PC-9 (cell line): Measurements from ENCODE around the gene MOK. TPM values are rescaled to one million over a fixed set of nuclear protein-coding genes. Genes with fewer than 3 reads are reported as not detected.

Experiments used
- BruUV-seq: library from RNA; stranded (reverse); fragments of 400-500 nt; replicated peaks from 2 replicates; lab custom pipeline; 2021; lab: Mats Ljungman, UMichigan
- CTCF ChIA-PET: fragments of 300-600 bp; sonication (Branson Sonifier 250); formaldehyde crosslinking; loops from one replicate; lab custom pipeline; 2022; ENCODE audit warnings: antibody characterized with exemption; lab: Charles Lee
- POLR2A ChIA-PET: fragments of 300-600 bp; sonication (Branson Sonifier 250); formaldehyde crosslinking; loops from one replicate; lab custom pipeline; 2022; ENCODE audit warnings: antibody characterized with exemption; ENCODE audit not compliant: unreplicated experiment; lab: Charles Lee
- DNase-seq, 2 experiments: peaks; one replicate each; pipeline versions ENCODE4 v3.0.0 to v3.0.0-alpha.2; 2015 to 2022; ENCODE audit warnings: mixed read lengths in 1 of 2
- H2AFZ ChIP-seq: fragments of 200-600 bp; sonication (generic); 2 replicates; pipeline ENCODE4 v1.8.1; 2017; ENCODE audit warnings: antibody characterized with exemption
- H3F3A ChIP-seq: fragments of 200-600 bp; sonication (generic); 2 replicates; pipeline ENCODE4 v1.8.1; 2017; ENCODE audit warnings: antibody characterized with exemption, mild to moderate bottlenecking, low read depth; ENCODE audit not compliant: insufficient read depth
- H3K27ac ChIP-seq: fragments of 200-600 bp; sonication (generic); 2 replicates; pipeline ENCODE4 v1.6.1; 2016; ENCODE audit warnings: mixed run types
- H3K27me3 ChIP-seq: fragments of 200-600 bp; sonication (generic); 2 replicates; pipeline ENCODE4 v1.6.1; 2016; ENCODE audit warnings: low read depth, mixed run types; ENCODE audit not compliant: insufficient read depth
- H3K36me3 ChIP-seq: fragments of 200-600 bp; sonication (generic); 2 replicates; pipeline ENCODE4 v1.6.1; 2016; ENCODE audit warnings: low read depth, mixed run types
- H3K4me1 ChIP-seq: fragments of 200-600 bp; sonication (generic); replicated peaks from 2 replicates; pipeline ENCODE4 v1.6.1; 2016; ENCODE audit warnings: mixed run types; ENCODE audit not compliant: insufficient read depth
- H3K4me2 ChIP-seq: fragments of 200-600 bp; sonication (generic); 2 replicates; pipeline ENCODE4 v1.6.1; 2017; ENCODE audit warnings: mixed run types
- H3K4me3 ChIP-seq: fragments of 200-600 bp; sonication (generic); 2 replicates; pipeline ENCODE4 v1.6.1; 2016; ENCODE audit warnings: mixed run types
- H3K79me2 ChIP-seq: fragments of 200-600 bp; sonication (generic); 2 replicates; pipeline ENCODE4 v1.6.1; 2017; ENCODE audit warnings: low read depth, mixed run types
- H3K9me2 ChIP-seq: fragments of 200-600 bp; sonication (generic); 2 replicates; pipeline ENCODE4 v1.8.1; 2017; ENCODE audit warnings: mild to moderate bottlenecking; ENCODE audit not compliant: insufficient read depth
- H3K9me3 ChIP-seq: fragments of 200-600 bp; sonication (generic); 2 replicates; pipeline ENCODE4 v1.8.1; 2016; ENCODE audit warnings: low read depth; ENCODE audit not compliant: insufficient read depth
- H4K20me1 ChIP-seq: fragments of 200-600 bp; sonication (generic); 2 replicates; pipeline ENCODE4 v1.8.1; 2017; ENCODE audit not compliant: insufficient read depth
- EZH2 ChIP-seq: fragments of 200-600 bp; sonication (generic); IDR thresholded peaks from 2 replicates; pipeline ENCODE4 v1.8.0; 2017; ENCODE audit warnings: antibody characterized with exemption, low read depth
- intact Hi-C: fragments of 100-400 bp; cut with micrococcal nuclease; formaldehyde crosslinking; loops from one replicate; pipeline ENCODE4 v1.10.0; 2022; ENCODE audit not compliant: unreplicated experiment
- total RNA-seq: library from RNA; stranded (reverse); gene quantifications from 2 replicates; pipeline ENCODE4 v1.2.3, GENCODE V29; 2021
- TF ChIP-seq, protein P1 (sequence below): fragments of 200-600 bp; sonication (generic); conservative IDR thresholded peaks from 2 replicates; pipeline ENCODE4 v1.6.1; 2017; ENCODE audit warnings: mixed run types, antibody characterized with exemption, mild to moderate bottlenecking, moderate library complexity

Gene MOK
- total RNA-seq, 1 experiment from 2014 or later, result 74.3 TPM

DNA sequence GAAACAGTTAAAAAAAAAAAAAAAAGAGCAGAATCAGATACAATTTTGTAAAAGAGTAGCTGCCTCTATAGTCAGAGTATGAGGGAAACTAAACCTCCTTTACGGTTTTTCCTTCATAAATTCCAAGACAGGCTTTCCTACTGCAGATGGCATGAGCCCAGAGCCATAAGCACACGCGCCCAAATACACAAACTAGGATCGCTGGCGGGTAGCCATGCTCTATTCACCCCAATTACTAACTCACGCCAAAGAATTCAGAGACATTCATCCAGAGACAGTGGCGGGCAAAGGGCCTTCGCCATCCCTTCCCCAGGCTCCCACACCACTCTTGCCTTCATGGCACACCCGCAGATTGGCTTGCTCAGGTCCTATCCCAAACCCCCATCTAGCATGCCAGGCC is 48.2 kb downstream of the MOK start:
- Histone ChIP-seq H3K4me1 (no peaks in the 10 kb centered on the region; the same call in 1 of the 2 replicates), H4K20me1 (no peaks in the 10 kb centered on the region), H3K4me2 (no peak overlapping the region), H3K27me3 (no peaks in the 10 kb centered on the region), H3K36me3 (no peaks in the 10 kb centered on the region), H3K9me2 (no peaks in the 10 kb centered on the region), H3K4me3 (no peak overlapping the region), H3F3A (peaks cover 3% of the 10 kb centered on the region; the same call in 1 of the 2 replicates), H3K79me2 (no peaks in the 10 kb centered on the region), H2AFZ (no peak overlapping the region), H3K27ac (no peak overlapping the region), H3K9me3 (no peaks in the 10 kb centered on the region)
- BruUV-seq, result no TSS peak
- intact Hi-C loops, result no loop called here
- ChIA-PET CTCF (no interaction called here), POLR2A (interaction anchor here (0.7 kb wide), 1 partner anchor 58 kb away, joined by 9 read pairs; no protein-coding TSS in a partner anchor)
- DNase-seq, result no peak
- TF ChIP-seq, protein P1, sequence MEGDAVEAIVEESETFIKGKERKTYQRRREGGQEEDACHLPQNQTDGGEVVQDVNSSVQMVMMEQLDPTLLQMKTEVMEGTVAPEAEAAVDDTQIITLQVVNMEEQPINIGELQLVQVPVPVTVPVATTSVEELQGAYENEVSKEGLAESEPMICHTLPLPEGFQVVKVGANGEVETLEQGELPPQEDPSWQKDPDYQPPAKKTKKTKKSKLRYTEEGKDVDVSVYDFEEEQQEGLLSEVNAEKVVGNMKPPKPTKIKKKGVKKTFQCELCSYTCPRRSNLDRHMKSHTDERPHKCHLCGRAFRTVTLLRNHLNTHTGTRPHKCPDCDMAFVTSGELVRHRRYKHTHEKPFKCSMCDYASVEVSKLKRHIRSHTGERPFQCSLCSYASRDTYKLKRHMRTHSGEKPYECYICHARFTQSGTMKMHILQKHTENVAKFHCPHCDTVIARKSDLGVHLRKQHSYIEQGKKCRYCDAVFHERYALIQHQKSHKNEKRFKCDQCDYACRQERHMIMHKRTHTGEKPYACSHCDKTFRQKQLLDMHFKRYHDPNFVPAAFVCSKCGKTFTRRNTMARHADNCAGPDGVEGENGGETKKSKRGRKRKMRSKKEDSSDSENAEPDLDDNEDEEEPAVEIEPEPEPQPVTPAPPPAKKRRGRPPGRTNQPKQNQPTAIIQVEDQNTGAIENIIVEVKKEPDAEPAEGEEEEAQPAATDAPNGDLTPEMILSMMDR, result no peak
- no peak for TF ChIP-seq EZH2

DNA sequence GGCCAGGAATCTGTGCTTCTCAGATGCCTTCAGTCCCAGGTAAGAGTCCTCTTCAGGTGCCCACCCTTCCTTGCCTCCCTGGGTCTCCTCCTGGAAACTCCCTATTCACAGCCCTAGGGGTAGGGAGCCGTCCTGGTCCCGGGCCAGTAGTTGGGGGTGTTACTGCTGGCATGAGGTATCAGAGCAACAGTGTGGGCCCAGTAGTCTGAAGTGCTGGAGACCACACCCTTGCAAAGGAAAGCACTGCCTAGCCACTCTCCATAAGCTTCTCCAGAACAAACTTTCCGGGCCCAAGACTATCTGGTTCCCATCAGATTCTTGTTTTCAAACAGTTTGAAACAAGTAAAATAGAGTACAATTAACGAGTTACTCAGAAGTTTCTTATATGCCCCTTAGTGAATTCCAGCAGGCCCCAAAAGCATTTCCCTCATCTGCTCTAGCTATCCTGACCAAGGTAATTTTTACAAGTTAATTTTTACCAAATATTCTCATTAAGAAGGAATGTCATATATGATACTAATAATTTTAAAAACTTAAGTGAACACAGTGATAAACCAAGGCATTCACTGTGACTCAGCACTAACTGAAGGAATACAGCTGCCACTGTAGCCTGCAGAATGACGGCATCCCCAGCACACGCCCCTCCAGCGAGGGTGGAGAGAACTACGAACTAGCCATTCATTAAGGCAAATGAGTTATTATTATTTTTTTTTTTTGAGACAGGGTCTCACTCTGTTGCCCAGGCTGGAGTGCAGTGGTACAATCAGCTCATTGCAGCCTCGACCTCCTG is 49.4 kb downstream of the MOK start:
- TF ChIP-seq EZH2, result no peak
- TF ChIP-seq, protein P1, result no peak
- Histone ChIP-seq H2AFZ (no peak overlapping the region), H3F3A (no peaks in the 10 kb centered on the region), H3K27ac (peak overlapping the region; percentile 27), H3K36me3 (no peaks in the 10 kb centered on the region), H3K9me2 (no peaks in the 10 kb centered on the region), H3K4me3 (no peak overlapping the region), H3K79me2 (no peaks in the 10 kb centered on the region), H3K4me2 (no peak overlapping the region), H3K9me3 (no peaks in the 10 kb centered on the region), H4K20me1 (no peaks in the 10 kb centered on the region), H3K27me3 (no peaks in the 10 kb centered on the region), H3K4me1 (no peaks in the 10 kb centered on the region; the same call in 1 of the 2 replicates)
- POLR2A ChIA-PET, result interaction anchor here (0.6 kb wide), 2 partner anchors 23 to 247 kb away, joined by 3 to 5 read pairs; no protein-coding TSS in a partner anchor
- TSS peak; percentile 97 for BruUV-seq
- peak in 1 of 2 experiments; percentile 50 for DNase-seq
- intact Hi-C loops, result no loop called here
- CTCF ChIA-PET, result no interaction called here

DNA sequence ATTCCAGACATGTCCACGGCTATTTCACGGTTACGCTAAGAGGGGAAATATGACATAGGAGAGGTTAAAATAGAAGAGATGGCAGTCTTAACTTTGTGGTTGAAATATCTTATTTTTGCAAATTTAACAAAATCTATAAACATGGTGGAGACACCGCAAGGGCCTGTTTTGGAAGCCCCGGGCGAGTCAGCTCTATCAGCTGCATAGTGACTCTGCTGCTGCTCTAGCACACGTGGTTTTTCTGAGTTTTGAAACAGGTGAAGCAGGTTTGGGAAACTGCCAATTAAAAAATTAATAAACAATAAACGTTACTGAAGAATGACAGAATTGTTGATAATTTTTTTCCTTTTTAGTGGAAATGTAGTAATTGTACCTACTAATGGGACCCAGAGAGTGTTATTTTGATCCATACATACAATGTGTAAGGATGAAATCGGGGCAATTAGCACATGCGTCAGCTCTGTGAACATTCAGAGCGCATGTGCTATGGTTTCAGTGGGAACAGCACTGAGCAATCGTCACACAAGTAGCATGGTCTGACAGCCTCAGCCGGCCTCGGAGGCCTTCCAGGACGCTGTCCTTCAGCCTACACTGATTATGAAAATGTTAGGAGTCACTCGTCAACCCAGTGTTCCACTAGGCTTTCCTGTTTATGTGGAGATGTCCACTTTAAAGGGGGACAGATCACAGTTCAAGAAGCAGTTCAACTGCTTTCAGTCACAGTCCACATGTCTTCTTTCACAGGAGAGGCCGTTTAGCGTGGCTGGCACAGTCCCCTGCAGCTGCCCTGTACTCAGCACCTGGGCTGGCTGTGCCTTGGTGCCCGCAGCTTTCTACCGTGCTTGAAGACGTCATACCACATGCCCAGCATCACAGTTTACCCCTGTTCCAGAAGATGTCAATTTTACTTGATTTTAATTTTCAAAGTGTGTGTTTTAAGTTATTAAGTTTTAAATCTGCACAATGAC is 51.8 kb downstream of the MOK start:
- Histone ChIP-seq H3K79me2 (no peaks in the 10 kb centered on the region), H3F3A (no peaks in the 10 kb centered on the region), H3K9me3 (no peaks in the 10 kb centered on the region), H3K27me3 (no peaks in the 10 kb centered on the region), H4K20me1 (no peaks in the 10 kb centered on the region), H3K4me3 (no peak overlapping the region), H3K4me2 (no peak overlapping the region), H3K9me2 (no peaks in the 10 kb centered on the region), H2AFZ (no peak overlapping the region), H3K36me3 (no peaks in the 10 kb centered on the region), H3K27ac (no peak overlapping the region), H3K4me1 (no peaks in the 10 kb centered on the region; the same call in 1 of the 2 replicates)
- ChIA-PET CTCF (interaction anchor here (0.6 kb wide), 2 partner anchors 69 to 682 kb away, joined by 4 to 9 read pairs; no protein-coding TSS in a partner anchor), POLR2A (no interaction called here)
- no peak for DNase-seq
- intact Hi-C loops, result no loop called here
- no TSS peak for BruUV-seq
- TF ChIP-seq, protein P1, result no peak
- no peak for TF ChIP-seq EZH2
